Measurements from ENCODE around the gene NMRK1.

NMRK1 gene

GRCh38 chr9:75101004-75101588 is 13.1 kb upstream of the NMRK1 start:
- no peak for DNase-seq

GRCh38 chr9:75096796-75097195 is 8.8 kb upstream of the NMRK1 start:
- DNase-seq: no peak

GRCh38 chr9:75092766-75093165 is 4.8 kb upstream of the NMRK1 start:
- no peak for DNase-seq

- DNase-seq: no peak
Observed at GRCh38 chr9:75090579-75090978, 2.6 kb upstream of the NMRK1 start.

- no peak for DNase-seq
Observed at GRCh38 chr9:75089373-75089766, 1.4 kb upstream of the NMRK1 start.

- peak; percentile 20 to 32 for DNase-seq
Observed at GRCh38 chr9:75088646-75089372, 854 bp upstream of the NMRK1 start.

GRCh38 chr9:75087289-75087823 is 599 bp downstream of the NMRK1 start:
- peak; percentile 34 to 56 for DNase-seq

GRCh38 chr9:75086541-75087288 is 1.2 kb downstream of the NMRK1 start:
- DNase-seq: peak; percentile 29 to 38

- DNase-seq: no peak
Observed at GRCh38 chr9:75085640-75086039, 2.3 kb downstream of the NMRK1 start.

- no peak for DNase-seq
Observed at GRCh38 chr9:75084081-75084672, 3.8 kb downstream of the NMRK1 start.

GRCh38 chr9:75083188-75083970 is 4.6 kb downstream of the NMRK1 start:
- peak in 1 of 2 experiments; percentile 20 for DNase-seq

GRCh38 chr9:75081632-75082031 is 6.3 kb downstream of the NMRK1 start:
- no peak for DNase-seq

- DNase-seq: no peak
Observed at GRCh38 chr9:75072895-75073294, 15.1 kb downstream of the NMRK1 start.

GRCh38 chr9:75071530-75072122 is 16.3 kb downstream of the NMRK1 start:
- DNase-seq: peak; percentile 70 to 77

GRCh38 chr9:75069171-75069570 is 18.8 kb downstream of the NMRK1 start:
- no peak for DNase-seq

GRCh38 chr9:75067894-75068293 is 20.1 kb downstream of the NMRK1 start:
- DNase-seq: no peak

GRCh38 chr9:75065510-75065909 is 22.4 kb downstream of the NMRK1 start:
- DNase-seq: no peak

- DNase-seq: no peak
Observed at GRCh38 chr9:75064307-75065025, 23.5 kb downstream of the NMRK1 start.

GRCh38 chr9:75063556-75064305 is 24.2 kb downstream of the NMRK1 start:
- no peak for DNase-seq

- DNase-seq: no peak
Observed at GRCh38 chr9:75061169-75061568, 26.8 kb downstream of the NMRK1 start.

All from activated CD4-positive, alpha-beta T cell treated with anti-CD3 and anti-CD28 coated beads, Interleukin-2, amount 50 U/mL, for 48 hours (primary cell).